Transverse colon (tissue), 4 donors: Measurements from ENCODE around the gene CNKSR3.

Experiments
- CTCF ChIP-seq, 5 experiments: fragments of 200-600 bp in 3 of 5; fragments of 450-650 bp in 2 of 5; sonication (generic) in 3 of 5; IDR thresholded peaks; 1 replicate in 2 of 5; 2 replicates in 3 of 5; pipeline ENCODE4 v1.5.1; 2016 to 2017; ENCODE audit warnings: antibody characterized with exemption in 5 of 5, inconsistent platforms in 3 of 5, mild to moderate bottlenecking in 2 of 5, moderate library complexity in 1 of 5
- EP300 ChIP-seq: sonication (generic); formaldehyde crosslinking; IDR thresholded peaks from one replicate; pipeline ENCODE4 v1.6.1; 2017; ENCODE audit warnings: antibody characterized with exemption, low read depth
- POLR2A ChIP-seq: fragments of 450-650 bp; IDR thresholded peaks from one replicate; pipeline ENCODE4 v1.6.1; 2016; ENCODE audit warnings: antibody characterized with exemption, mild to moderate bottlenecking, moderate library complexity
- POLR2AphosphoS5 ChIP-seq, 3 donors: sonication (generic); formaldehyde crosslinking; IDR thresholded peaks; one replicate each; pipeline ENCODE4 v1.6.1; 2016; ENCODE audit warnings: antibody characterized with exemption in 3 of 3

- no peak for TF ChIP-seq CTCF (IDR thresholded peaks at IDR 0.05)
- TF ChIP-seq POLR2AphosphoS5 (IDR thresholded peaks at IDR 0.05): no peak
- no peak for TF ChIP-seq POLR2A
- TF ChIP-seq EP300: no peak
Measured at GRCh38 chr6:154494592-154495311, 15.7 kb downstream of the CNKSR3 start.
